Osteoblast (primary cell): Measurements from ENCODE around the gene FARP1. TPM values are rescaled to one million over a fixed set of nuclear protein-coding genes. Genes with fewer than 3 reads are reported as not detected.

Experiments
- DNase-seq: peaks from one replicate; pipeline ENCODE4 v3.0.0; 2011; ENCODE audit warnings: low spot score, mixed read lengths; ENCODE audit not compliant: insufficient read length; ENCODE audit errors: missing footprints
- H2AFZ ChIP-seq: 2 replicates; pipeline ENCODE4 v1.6.0; 2011; ENCODE audit warnings: mild to moderate bottlenecking, low read length
- H3K27ac ChIP-seq: 2 replicates; pipeline ENCODE4 v1.5.1; 2011; ENCODE audit warnings: mild to moderate bottlenecking, low read depth, low read length, moderate library complexity
- H3K27me3 ChIP-seq: 2 replicates; pipeline ENCODE4 v1.6.0; 2012; ENCODE audit warnings: mild to moderate bottlenecking, control low read depth, inconsistent platforms, low read length, moderate library complexity; ENCODE audit not compliant: insufficient read depth
- H3K36me3 ChIP-seq: 2 replicates; pipeline ENCODE4 v1.5.1; 2011; ENCODE audit warnings: mild to moderate bottlenecking, low read length, control low read depth, moderate library complexity; ENCODE audit not compliant: insufficient read depth
- H3K4me1 ChIP-seq: 2 replicates; pipeline ENCODE4 v1.5.1; 2011; ENCODE audit warnings: mild to moderate bottlenecking, low read length, control low read depth, moderate library complexity; ENCODE audit not compliant: insufficient read depth
- H3K4me2 ChIP-seq: 2 replicates; pipeline ENCODE4 v1.6.0; 2011; ENCODE audit warnings: mild to moderate bottlenecking, low read length; ENCODE audit not compliant: insufficient read depth
- H3K4me3 ChIP-seq: fragments of 200-600 bp; sonication (generic); 3 replicates; pipeline ENCODE4 v1.5.1; 2012; ENCODE audit warnings: mild to moderate bottlenecking, low read length, inconsistent platforms; ENCODE audit not compliant: insufficient read depth
- H3K79me2 ChIP-seq: 2 replicates; pipeline ENCODE4 v1.6.0; 2012; ENCODE audit warnings: mild to moderate bottlenecking, low read length, control low read depth, inconsistent platforms; ENCODE audit not compliant: insufficient read depth
- H3K9me3 ChIP-seq: 2 replicates; pipeline ENCODE4 v1.5.1; 2011; ENCODE audit warnings: low read depth, low read length, control low read depth
- H4K20me1 ChIP-seq: 2 replicates; pipeline ENCODE4 v1.6.0; 2012; ENCODE audit warnings: mild to moderate bottlenecking, low read length, control low read depth; ENCODE audit not compliant: insufficient read depth
- total RNA-seq: library from RNA; depleted of rRNA; stranded (reverse); fragments of >200 nt; gene quantifications from 2 replicates; pipeline ENCODE4 v1.2.3, GENCODE V29; 2012
- TF ChIP-seq, protein P1 (sequence below): IDR thresholded peaks from 2 replicates; pipeline ENCODE4 v1.5.1; 2011; ENCODE audit warnings: mild to moderate bottlenecking, low read depth, low read length, moderate library complexity; ENCODE audit errors: extremely low read depth

FARP1 gene
- total RNA-seq, 1 donor: 36.2 TPM

DNA sequence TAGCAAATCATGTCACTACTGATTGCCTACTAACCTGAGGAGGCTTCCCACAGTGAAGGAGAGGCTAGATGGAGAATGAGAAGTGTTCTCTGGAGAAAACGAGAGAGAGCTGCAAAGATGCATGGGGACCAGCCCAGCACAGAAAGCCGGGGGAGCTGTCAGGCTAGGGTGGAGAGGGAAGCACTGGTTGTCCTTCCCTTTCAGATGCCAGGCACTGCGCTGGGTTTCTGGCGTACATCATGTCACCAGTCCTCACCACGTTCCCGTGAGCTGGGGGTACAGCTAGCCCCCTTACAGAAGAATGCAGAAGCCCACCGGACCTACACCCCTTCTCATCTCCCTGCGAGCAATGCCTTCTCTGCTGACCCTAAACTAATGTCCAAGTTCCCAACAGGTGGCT, 348.0 kb downstream of the FARP1 start:
- Histone ChIP-seq H3K36me3 (no peaks in the 10 kb centered on the region), H3K4me3 (no peak overlapping the region), H3K79me2 (peaks cover 91% of the 10 kb centered on the region), H3K27me3 (no peaks in the 10 kb centered on the region), H2AFZ (no peak overlapping the region), H3K4me2 (no peak overlapping the region), H3K9me3 (no peaks in the 10 kb centered on the region), H3K27ac (no peak overlapping the region), H3K4me1 (peaks cover 25% of the 10 kb centered on the region), H4K20me1 (peaks cover 34% of the 10 kb centered on the region)
- TF ChIP-seq, protein P1, sequence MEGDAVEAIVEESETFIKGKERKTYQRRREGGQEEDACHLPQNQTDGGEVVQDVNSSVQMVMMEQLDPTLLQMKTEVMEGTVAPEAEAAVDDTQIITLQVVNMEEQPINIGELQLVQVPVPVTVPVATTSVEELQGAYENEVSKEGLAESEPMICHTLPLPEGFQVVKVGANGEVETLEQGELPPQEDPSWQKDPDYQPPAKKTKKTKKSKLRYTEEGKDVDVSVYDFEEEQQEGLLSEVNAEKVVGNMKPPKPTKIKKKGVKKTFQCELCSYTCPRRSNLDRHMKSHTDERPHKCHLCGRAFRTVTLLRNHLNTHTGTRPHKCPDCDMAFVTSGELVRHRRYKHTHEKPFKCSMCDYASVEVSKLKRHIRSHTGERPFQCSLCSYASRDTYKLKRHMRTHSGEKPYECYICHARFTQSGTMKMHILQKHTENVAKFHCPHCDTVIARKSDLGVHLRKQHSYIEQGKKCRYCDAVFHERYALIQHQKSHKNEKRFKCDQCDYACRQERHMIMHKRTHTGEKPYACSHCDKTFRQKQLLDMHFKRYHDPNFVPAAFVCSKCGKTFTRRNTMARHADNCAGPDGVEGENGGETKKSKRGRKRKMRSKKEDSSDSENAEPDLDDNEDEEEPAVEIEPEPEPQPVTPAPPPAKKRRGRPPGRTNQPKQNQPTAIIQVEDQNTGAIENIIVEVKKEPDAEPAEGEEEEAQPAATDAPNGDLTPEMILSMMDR: no peak
- DNase-seq: no peak

- DNase-seq: no peak
- Histone ChIP-seq H3K4me1 (peaks cover 26% of the 10 kb centered on the region), H3K79me2 (peaks cover 91% of the 10 kb centered on the region), H3K9me3 (no peaks in the 10 kb centered on the region), H3K4me3 (no peak overlapping the region), H3K36me3 (no peaks in the 10 kb centered on the region), H2AFZ (no peak overlapping the region), H3K27me3 (no peaks in the 10 kb centered on the region), H4K20me1 (peaks cover 38% of the 10 kb centered on the region), H3K27ac (no peak overlapping the region), H3K4me2 (no peak overlapping the region)
- TF ChIP-seq, protein P1: no peak
These were observed 349.6 kb downstream of the FARP1 start for GRCh38 chr13:98492335-98493041.

DNA sequence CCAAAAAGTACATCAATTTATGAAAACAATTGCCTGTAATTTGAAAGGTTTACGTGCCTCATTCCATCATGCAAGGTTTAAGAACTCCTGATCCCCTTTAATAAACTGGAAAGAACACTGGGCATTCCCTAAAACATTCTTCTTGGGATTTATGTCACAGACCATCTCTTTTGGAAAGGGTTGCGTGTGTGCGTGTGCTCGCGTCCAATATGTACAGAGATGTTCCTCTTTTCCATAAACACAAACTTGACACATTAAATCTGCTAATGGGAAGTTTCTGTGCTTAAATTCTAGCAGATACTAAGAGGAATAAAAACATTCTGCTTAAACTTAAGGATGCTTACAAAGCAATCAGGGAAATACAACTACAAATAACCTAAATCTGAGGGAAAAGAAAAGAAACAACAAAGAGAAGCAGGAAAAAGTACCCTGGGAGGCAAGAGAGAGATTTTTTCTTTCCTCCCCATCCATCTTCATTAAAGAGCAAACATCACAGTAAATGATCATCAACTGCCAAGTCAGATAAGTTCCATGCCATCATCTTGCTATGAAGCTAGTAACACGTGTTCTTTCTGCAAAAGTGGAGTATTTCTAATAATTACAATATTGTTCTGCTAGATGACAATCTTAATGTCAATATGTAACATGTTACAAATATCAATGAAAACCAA, 350.3 kb downstream of the FARP1 start:
- Histone ChIP-seq H3K79me2 (peaks cover 91% of the 10 kb centered on the region), H3K9me3 (no peaks in the 10 kb centered on the region), H4K20me1 (peaks cover 35% of the 10 kb centered on the region), H3K4me1 (peaks cover 19% of the 10 kb centered on the region), H3K36me3 (no peaks in the 10 kb centered on the region), H3K27me3 (no peaks in the 10 kb centered on the region), H2AFZ (no peak overlapping the region), H3K4me3 (no peak overlapping the region), H3K27ac (no peak overlapping the region), H3K4me2 (no peak overlapping the region)
- TF ChIP-seq, protein P1: no peak
- no peak for DNase-seq

DNA sequence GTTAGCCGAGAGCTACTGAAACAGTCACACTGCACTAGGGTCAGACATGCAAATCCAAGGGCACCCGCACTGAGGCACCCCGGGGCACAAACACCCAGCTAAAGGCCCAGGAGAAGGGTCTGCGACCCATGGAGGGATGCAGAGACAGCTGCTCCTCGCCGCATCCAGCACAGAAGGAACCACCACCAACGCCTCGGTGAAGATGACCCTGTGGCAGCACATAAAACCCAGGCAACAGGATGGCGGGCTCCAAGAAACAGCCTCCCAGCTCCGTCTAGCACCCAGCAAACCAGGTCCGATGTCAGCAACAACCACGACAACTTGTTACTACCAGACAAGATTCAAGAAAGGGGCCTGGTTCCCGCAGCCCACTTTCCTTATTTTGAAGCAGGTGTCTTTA, 351.9 kb downstream of the FARP1 start:
- H3K27me3 ChIP-seq: no peaks in the 10 kb centered on the region
- peaks cover 20% of the 10 kb centered on the region for H4K20me1 ChIP-seq
- peaks cover 91% of the 10 kb centered on the region for H3K79me2 ChIP-seq
- H3K4me2 ChIP-seq: no peak overlapping the region
- H3K4me3 ChIP-seq: no peak overlapping the region
- DNase-seq: no peak
- H3K27ac ChIP-seq: no peak overlapping the region
- peaks cover 3% of the 10 kb centered on the region for H3K36me3 ChIP-seq
- H2AFZ ChIP-seq: no peak overlapping the region
- TF ChIP-seq, protein P1: no peak
- H3K4me1 ChIP-seq: peaks cover 18% of the 10 kb centered on the region
- no peaks in the 10 kb centered on the region for H3K9me3 ChIP-seq
